ENCODE data around the gene GPSM1. TPM values are rescaled to one million over a fixed set of nuclear protein-coding genes. Genes with fewer than 3 reads are reported as not detected.

GPSM1 gene
- total RNA-seq (10 to 100 TPM in 2 of 4 donors, 1 to 10 TPM in 2; 5.0 to 16.1 (median 12.2) TPM), polyA plus RNA-seq (1 to 10 TPM; 2.3 to 4.8 (median 2.4) TPM)

DNA sequence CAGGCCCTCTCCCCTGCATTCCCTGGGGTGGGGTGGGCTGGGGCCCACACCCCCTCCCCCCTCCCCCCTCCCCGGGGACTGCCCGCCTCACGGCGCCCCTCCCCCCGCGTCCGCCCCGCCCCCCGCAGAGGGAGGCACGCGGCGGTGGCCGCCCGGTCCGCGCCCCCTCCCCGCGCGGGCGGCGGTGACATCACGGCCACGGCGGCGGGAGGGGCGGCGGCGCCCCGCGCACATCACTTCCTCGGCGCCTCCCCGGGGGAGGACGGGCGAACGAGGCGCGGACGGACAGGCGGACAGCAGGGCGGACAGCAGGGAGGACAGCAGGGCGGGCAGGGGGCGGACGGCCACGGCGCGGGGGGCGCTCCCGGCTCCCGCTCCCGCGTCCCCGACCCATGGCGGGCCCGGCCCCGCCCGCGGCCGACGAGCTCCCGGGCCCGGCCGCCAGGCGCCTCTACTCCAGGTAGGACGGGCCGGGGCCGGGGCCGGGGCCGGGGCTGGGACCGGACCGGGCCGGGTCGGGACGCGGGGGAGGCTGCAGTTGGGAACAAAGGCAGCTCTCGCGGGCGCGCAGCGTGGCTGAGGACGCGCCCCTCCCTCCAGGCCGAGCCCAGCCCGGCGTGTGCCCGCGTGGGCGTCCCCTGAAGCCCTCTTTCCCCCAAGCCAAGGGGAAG is at the start of gene GPSM1:
Gene GPSM1, plus strand, starts transcription at position 236 of the 671 bp plus-strand sequence. Its CDS starts 157 bp downstream, at position 393.
- Histone ChIP-seq H3K27me3 (no peaks in the 10 kb centered on the region), H3K4me1 (peaks cover 0 to 37% (median 28%) of the 10 kb centered on the region in 4 donors), H3K36me3 (no peaks in the 10 kb centered on the region), H3K9me3 (no peaks in the 10 kb centered on the region), H3K27ac (peak within 1 kb of the TSS; percentile 74 to 79 (median 78)), H3K4me3 (peak within 1 kb of the TSS; percentile 50 to 84 (median 72))
- intact Hi-C loops (cut with DNase I) = loop anchor here (5.0 to 10.0 kb wide), 2 partner anchors 35 to 317 kb away; partner anchors contain the start of gene DNLZ
- TF ChIP-seq CTCF (IDR thresholded peaks at IDR 0.05) (no peak), POLR2A (IDR thresholded peaks at IDR 0.05) (no peak), EP300 (IDR thresholded peaks at IDR 0.05) (no peak), POLR2AphosphoS5 (IDR thresholded peaks at IDR 0.05) (peak in 3 of 4 donors; percentile 69 to 84 (median 73))
- WGBS, 2 donors = 1% methylated on average over 86 of the region's 88 CpGs
- DNase-seq = peak; percentile 81

GRCh38 chr9:136277746-136278145 is 49.6 kb upstream of the GPSM1 start:
- H3K4me3 ChIP-seq = no peak overlapping the region
- peaks cover 0 to 53% (median 2%) of the 10 kb centered on the region in 3 donors for H3K27me3 ChIP-seq
- 85 to 89% methylated on average over 14 of the region's 14 CpGs for whole genome bisulfite sequencing, 2 donors

GRCh38 chr9:136278221-136278620 is 49.1 kb upstream of the GPSM1 start:
- Histone ChIP-seq H3K27me3 (peaks cover 0 to 58% (median 4%) of the 10 kb centered on the region in 3 donors), H3K4me3 (no peak overlapping the region), H3K9me3 (no peaks in the 10 kb centered on the region), H3K27ac (no peak overlapping the region), H3K4me1 (peaks cover 0 to 2% (median under 1%) of the 10 kb centered on the region in 4 donors), H3K36me3 (no peaks in the 10 kb centered on the region)
- DNase-seq = no peak
- WGBS, 2 donors = 79 to 89% methylated on average over 9 of the region's 9 CpGs
- intact Hi-C loops (cut with DNase I) = no loop called here
- TF ChIP-seq POLR2AphosphoS5 (IDR thresholded peaks at IDR 0.05) = no peak
- TF ChIP-seq POLR2A (IDR thresholded peaks at IDR 0.05) = no peak
- no peak for TF ChIP-seq EP300 (IDR thresholded peaks at IDR 0.05)
- TF ChIP-seq CTCF (IDR thresholded peaks at IDR 0.05) = no peak

More at GRCh38 chr9:136277746-136278145, 49.6 kb upstream of the GPSM1 start:
- TF ChIP-seq EP300 (IDR thresholded peaks at IDR 0.05) (no peak), POLR2AphosphoS5 (IDR thresholded peaks at IDR 0.05) (no peak), POLR2A (IDR thresholded peaks at IDR 0.05) (no peak), CTCF (IDR thresholded peaks at IDR 0.05) (no peak)
- Histone ChIP-seq H3K4me1 (no peaks in the 10 kb centered on the region), H3K27ac (no peak overlapping the region), H3K36me3 (no peaks in the 10 kb centered on the region), H3K9me3 (no peaks in the 10 kb centered on the region)
- intact Hi-C loops (cut with DNase I) = no loop called here
- DNase-seq = no peak

- H3K4me3 ChIP-seq = no peak overlapping the region
- H3K4me1 ChIP-seq = peaks cover 0 to 8% (median 6%) of the 10 kb centered on the region in 4 donors
- H3K9me3 ChIP-seq = no peaks in the 10 kb centered on the region
- no peak for DNase-seq
- no peak for TF ChIP-seq EP300 (IDR thresholded peaks at IDR 0.05)
- TF ChIP-seq POLR2AphosphoS5 (IDR thresholded peaks at IDR 0.05) = no peak
- TF ChIP-seq CTCF (IDR thresholded peaks at IDR 0.05) = no peak
- TF ChIP-seq POLR2A (IDR thresholded peaks at IDR 0.05) = no peak
- no peak overlapping the region for H3K27ac ChIP-seq
- peaks cover 0 to 65% (median 8%) of the 10 kb centered on the region in 3 donors for H3K27me3 ChIP-seq
- WGBS, 2 donors = 86 to 89% methylated on average over 1 of the region's 1 CpG
- intact Hi-C loops (cut with DNase I) = no loop called here
- H3K36me3 ChIP-seq = no peaks in the 10 kb centered on the region
These were observed 48.4 kb upstream of the GPSM1 start for GRCh38 chr9:136278894-136279293.

All from sigmoid colon (tissue), 7 donors.